ENCODE measurements around the gene POR. TPM values are rescaled to one million over a fixed set of nuclear protein-coding genes. Genes with fewer than 3 reads are reported as not detected.

The POR gene
- total and polyA plus RNA-seq, 2 of the 8 experiments (the other 6 are each of a cell fraction or from before 2014, with no cell fraction given) = 98.7 to 144 TPM

DNA sequence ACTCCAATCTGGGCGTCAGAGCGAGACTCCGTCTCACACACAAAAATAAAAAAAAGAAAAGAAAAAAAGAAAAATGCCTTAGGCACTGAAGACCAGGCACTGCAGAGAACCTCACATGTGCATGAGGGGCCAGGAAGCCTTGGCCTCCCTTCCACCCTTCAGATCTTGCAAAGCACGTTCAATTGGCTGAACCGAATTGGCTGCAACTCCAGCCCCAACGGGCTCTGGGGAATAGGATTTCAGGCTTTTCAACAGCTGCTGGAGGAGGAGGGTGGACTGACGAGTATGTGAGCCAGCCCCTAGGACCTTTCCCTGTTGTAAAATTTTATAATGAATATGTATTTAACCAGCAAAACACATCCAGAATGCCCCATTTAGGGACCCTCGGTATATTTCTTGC, 62.8 kb downstream of the POR start:
- Histone ChIP-seq H3K23ac (ENCODE audit: insufficient read length) (no peak overlapping the region), H2AFZ (ENCODE audit: low read length) (no peak overlapping the region), H4K20me1 (replicated peaks in 1 of 2; ENCODE audit: control insufficient read depth in 1 of 2, insufficient read depth in 2 of 2, low read length in 2 of 2) (peaks cover 0 to 7% of the 10 kb centered on the region in 2 experiments), H3K23me2 (ENCODE audit: low read depth, low read length) (no peaks in the 10 kb centered on the region), H3K79me2 (ENCODE audit: control insufficient read depth in 1 of 2, insufficient read depth in 2 of 2, low read length in 2 of 2) (no peaks in the 10 kb centered on the region), H3K4me3 (ENCODE audit: extremely low read depth in 1 of 4, insufficient read depth in 2 of 4, low read depth in 3 of 4, low read length in 4 of 4) (no peak overlapping the region), H2AK5ac (ENCODE audit: low read depth, low read length) (no peak overlapping the region), H3K27ac (ENCODE audit: low read depth, low read length) (no peak overlapping the region), H2BK120ac (replicated peaks; ENCODE audit: low read depth, low read length) (no peak overlapping the region), H4K91ac (replicated peaks; ENCODE audit: insufficient read length, low read length) (no peak overlapping the region), H3K9ac (replicated peaks in 1 of 4; ENCODE audit: extremely low read depth in 1 of 4, low read depth in 3 of 4, low read length in 3 of 4) (no peak overlapping the region), H3K56ac (replicated peaks; ENCODE audit: insufficient read length, low read depth, low read length) (no peak overlapping the region), H4K8ac (ENCODE audit: extremely low read depth, insufficient read depth, low read length) (no peak overlapping the region), H3K79me1 (ENCODE audit: low read depth, low read length) (no peaks in the 10 kb centered on the region), H4K5ac (ENCODE audit: insufficient read length, low read depth, low read length) (no peak overlapping the region), H2BK5ac (ENCODE audit: low read depth, low read length) (no peak overlapping the region), H3K14ac (ENCODE audit: insufficient read length) (no peak overlapping the region), H3K27me3 (replicated peaks in 1 of 4; ENCODE audit: control insufficient read depth in 3 of 4, extremely low read depth in 1 of 4, insufficient read depth in 3 of 4, low read length in 3 of 4) (no peaks in the 10 kb centered on the region), H3K36me3 (ENCODE audit: control insufficient read depth in 2 of 4, insufficient read depth in 4 of 4, low read length in 3 of 4) (peaks cover 7 to 37% (median 25%) of the 10 kb centered on the region in 4 experiments; a peak in 6 of 8 replicates), H3K4me2 (ENCODE audit: insufficient read depth in 1 of 2, low read depth in 2 of 2, low read length in 2 of 2) (no peak overlapping the region), H3K4ac (replicated peaks; ENCODE audit: insufficient read length, low read depth, low read length) (no peak overlapping the region), H2BK12ac (ENCODE audit: low read depth, low read length) (no peak overlapping the region), H2BK15ac (ENCODE audit: low read length) (no peak overlapping the region), H3K4me1 (replicated peaks in 1 of 4; ENCODE audit: control insufficient read depth in 3 of 4, insufficient read depth in 4 of 4, low read length in 3 of 4) (no peaks in the 10 kb centered on the region), H3K18ac (ENCODE audit: extremely low read depth, low read length) (no peak overlapping the region), H2BK20ac (ENCODE audit: low read length) (no peak overlapping the region), H3K9me3 (ENCODE audit: insufficient read depth in 2 of 2, low read depth in 1 of 2, low read length in 1 of 2) (no peaks in the 10 kb centered on the region)
- TF ChIP-seq NANOG (IDR thresholded peaks at IDR 0.05; ENCODE audit: insufficient read depth, low read depth, low read length, poor library complexity, severe bottlenecking) (no peak), PHF8 (conservative IDR thresholded peaks at IDR 0.05; ENCODE audit: low read depth, low read length) (no peak)
- POLR2A ChIA-PET (ENCODE audit: partially characterized antibody) = interaction anchor here (1.2 kb wide), 2 partner anchors 8 to 62 kb away, joined by 4 to 5 read pairs; partner anchors contain the start of gene POR
- 92% methylated on average over 8 of the region's 8 CpGs; no CpG with 5 or more reads in 1 of the 2 experiments for WGBS, 2 experiments (ENCODE audit: extremely low coverage in 1 of 2, insufficient coverage in 1 of 2, insufficient read length in 1 of 2, insufficient replicate concordance in 2 of 2, low coverage in 1 of 2, low lambda C conversion rate in 2 of 2, missing lambda C conversion rate in 1 of 2)
- FAIRE-seq (no peak), DNase-seq (ENCODE audit: low read depth in 1 of 2, low spot score in 2 of 2) (no peak)
- CTCF ChIA-PET (ENCODE audit: partially characterized antibody) = interaction anchor here (2.7 kb wide), 1 partner anchor 11 kb away, joined by 9 read pairs; no protein-coding TSS in a partner anchor
